ENCODE data around the gene PARP3.

- TF ChIP-seq EZH2 (IDR thresholded peaks at IDR 0.05) (no peak), POLR2AphosphoS5 (IDR thresholded peaks at IDR 0.05; ENCODE audit: borderline replicate concordance, low read depth, low read length) (no peak), FOXP2 (optimal IDR thresholded peaks at IDR 0.05; ENCODE audit: control extremely low read depth, extremely low read length, insufficient read depth) (no peak)
These were observed 11.3 kb downstream of the PARP3 start for GRCh38 chr3:51953445-51953844.

Measured in SK-N-MC (cell line).